Measurements from ENCODE around the gene MED19. TPM values are rescaled to one million over a fixed set of nuclear protein-coding genes. Genes with fewer than 3 reads are reported as not detected.
"Not testable (repeated sequence)": the region's sequence is repeated elsewhere in the genome, so short reads cannot be mapped to it uniquely, and the experiment has no call there.

MED19 gene
- total RNA-seq, 1 donor, result 13.4 TPM

DNA sequence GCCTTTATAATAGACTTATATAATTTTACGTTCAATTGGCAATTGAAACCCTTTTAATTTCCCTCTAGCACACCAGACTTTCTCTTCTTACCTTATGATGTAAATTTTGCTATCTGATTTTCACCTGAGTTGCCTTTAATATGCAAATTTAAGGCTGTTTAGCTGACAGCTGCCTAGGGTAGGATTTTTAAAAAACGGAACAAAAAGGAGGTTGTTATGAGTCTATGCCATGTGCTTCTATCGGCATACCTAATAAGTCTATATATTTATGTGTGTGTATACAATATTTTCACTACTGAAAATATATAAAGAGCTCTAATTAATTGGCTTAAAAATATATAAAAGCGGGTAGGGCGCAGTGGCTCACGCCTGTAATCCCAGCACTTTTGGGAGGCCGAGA lies 17.5 kb upstream of the MED19 start:
- Histone ChIP-seq H3K36me3 (ENCODE audit: insufficient read depth, low read length) (no peaks in the 10 kb centered on the region), H3K27me3 (ENCODE audit: insufficient read depth, low read length) (no peaks in the 10 kb centered on the region), H3K9me3 (ENCODE audit: low read depth, low read length) (no peaks in the 10 kb centered on the region), H3K79me2 (ENCODE audit: insufficient read depth, low read length) (peaks cover 65% of the 10 kb centered on the region), H3K4me2 (ENCODE audit: insufficient read depth, low read length) (no peak overlapping the region), H3K4me1 (ENCODE audit: insufficient read depth, low read length) (no peaks in the 10 kb centered on the region), H3K4me3 (ENCODE audit: insufficient read depth, low read length) (no peak overlapping the region), H4K20me1 (ENCODE audit: insufficient read depth, low read length) (no peaks in the 10 kb centered on the region), H3K27ac (ENCODE audit: low read depth, low read length) (no peak overlapping the region), H2AFZ (ENCODE audit: low read length) (no peak overlapping the region)
- TF ChIP-seq, protein P1, sequence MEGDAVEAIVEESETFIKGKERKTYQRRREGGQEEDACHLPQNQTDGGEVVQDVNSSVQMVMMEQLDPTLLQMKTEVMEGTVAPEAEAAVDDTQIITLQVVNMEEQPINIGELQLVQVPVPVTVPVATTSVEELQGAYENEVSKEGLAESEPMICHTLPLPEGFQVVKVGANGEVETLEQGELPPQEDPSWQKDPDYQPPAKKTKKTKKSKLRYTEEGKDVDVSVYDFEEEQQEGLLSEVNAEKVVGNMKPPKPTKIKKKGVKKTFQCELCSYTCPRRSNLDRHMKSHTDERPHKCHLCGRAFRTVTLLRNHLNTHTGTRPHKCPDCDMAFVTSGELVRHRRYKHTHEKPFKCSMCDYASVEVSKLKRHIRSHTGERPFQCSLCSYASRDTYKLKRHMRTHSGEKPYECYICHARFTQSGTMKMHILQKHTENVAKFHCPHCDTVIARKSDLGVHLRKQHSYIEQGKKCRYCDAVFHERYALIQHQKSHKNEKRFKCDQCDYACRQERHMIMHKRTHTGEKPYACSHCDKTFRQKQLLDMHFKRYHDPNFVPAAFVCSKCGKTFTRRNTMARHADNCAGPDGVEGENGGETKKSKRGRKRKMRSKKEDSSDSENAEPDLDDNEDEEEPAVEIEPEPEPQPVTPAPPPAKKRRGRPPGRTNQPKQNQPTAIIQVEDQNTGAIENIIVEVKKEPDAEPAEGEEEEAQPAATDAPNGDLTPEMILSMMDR (IDR thresholded peaks at IDR 0.05; ENCODE audit: extremely low read depth, low read depth, low read length), result no peak
- no peak for DNase-seq (ENCODE audit: insufficient read length, low spot score, missing footprints)

DNA sequence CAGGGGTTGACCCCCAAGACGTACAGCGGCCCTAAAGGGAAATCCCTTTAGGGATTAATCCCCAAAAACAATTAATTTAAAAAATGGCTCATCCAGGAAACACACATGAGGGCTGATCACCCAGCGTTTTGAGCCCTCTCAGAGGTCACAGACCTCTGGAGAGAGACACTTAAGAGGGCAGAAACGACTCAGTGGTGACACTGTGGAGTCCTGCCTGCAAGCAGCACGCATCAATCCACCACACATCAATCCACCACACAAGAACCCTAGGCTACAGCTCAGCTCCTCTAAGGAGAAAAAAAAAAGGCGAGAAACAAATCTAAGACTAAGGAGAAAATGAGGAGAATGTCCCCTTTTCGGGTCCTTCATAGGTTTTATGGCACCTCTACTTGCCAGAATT lies 16.8 kb upstream of the MED19 start:
- Histone ChIP-seq H3K4me3 (ENCODE audit: insufficient read depth, low read length) (no peak overlapping the region), H3K27ac (ENCODE audit: low read depth, low read length) (no peak overlapping the region), H3K4me1 (ENCODE audit: insufficient read depth, low read length) (no peaks in the 10 kb centered on the region), H3K36me3 (ENCODE audit: insufficient read depth, low read length) (no peaks in the 10 kb centered on the region), H3K9me3 (ENCODE audit: low read depth, low read length) (no peaks in the 10 kb centered on the region), H3K79me2 (ENCODE audit: insufficient read depth, low read length) (peaks cover 69% of the 10 kb centered on the region), H2AFZ (ENCODE audit: low read length) (no peak overlapping the region), H3K27me3 (ENCODE audit: insufficient read depth, low read length) (no peaks in the 10 kb centered on the region), H4K20me1 (ENCODE audit: insufficient read depth, low read length) (no peaks in the 10 kb centered on the region), H3K4me2 (ENCODE audit: insufficient read depth, low read length) (no peak overlapping the region)
- no peak for DNase-seq (ENCODE audit: insufficient read length, low spot score, missing footprints)
- TF ChIP-seq, protein P1 (IDR thresholded peaks at IDR 0.05; ENCODE audit: extremely low read depth, low read depth, low read length), result no peak

DNA sequence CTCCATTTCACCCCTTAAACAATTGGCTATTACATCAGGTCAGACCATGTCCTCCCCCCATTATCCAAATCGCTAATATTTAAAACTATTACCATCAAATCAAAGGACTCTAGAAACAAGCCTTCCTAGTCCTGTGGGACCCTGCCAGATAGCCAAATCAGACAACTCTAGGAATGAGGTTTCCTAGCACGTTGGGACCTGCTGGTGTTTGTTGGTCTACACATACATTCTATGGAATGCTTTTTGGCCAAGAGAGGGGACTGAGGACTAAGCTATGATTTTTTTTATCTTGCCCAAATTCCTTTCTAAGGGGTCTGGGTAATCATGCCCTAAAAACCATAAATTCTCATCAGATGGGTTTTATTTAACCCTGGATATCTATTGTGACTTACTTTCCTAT lies 15.2 kb upstream of the MED19 start:
- Histone ChIP-seq H3K4me1 (ENCODE audit: insufficient read depth, low read length) (no peaks in the 10 kb centered on the region), H3K9me3 (ENCODE audit: low read depth, low read length) (no peaks in the 10 kb centered on the region), H3K36me3 (ENCODE audit: insufficient read depth, low read length) (no peaks in the 10 kb centered on the region), H3K79me2 (ENCODE audit: insufficient read depth, low read length) (peaks cover 69% of the 10 kb centered on the region), H3K27me3 (ENCODE audit: insufficient read depth, low read length) (no peaks in the 10 kb centered on the region), H4K20me1 (ENCODE audit: insufficient read depth, low read length) (no peaks in the 10 kb centered on the region), H3K4me2 (ENCODE audit: insufficient read depth, low read length) (no peak overlapping the region), H2AFZ (ENCODE audit: low read length) (no peak overlapping the region), H3K27ac (ENCODE audit: low read depth, low read length) (no peak overlapping the region), H3K4me3 (ENCODE audit: insufficient read depth, low read length) (no peak overlapping the region)
- no peak for DNase-seq (ENCODE audit: insufficient read length, low spot score, missing footprints)
- TF ChIP-seq, protein P1 (IDR thresholded peaks at IDR 0.05; ENCODE audit: extremely low read depth, low read depth, low read length), result no peak

DNA sequence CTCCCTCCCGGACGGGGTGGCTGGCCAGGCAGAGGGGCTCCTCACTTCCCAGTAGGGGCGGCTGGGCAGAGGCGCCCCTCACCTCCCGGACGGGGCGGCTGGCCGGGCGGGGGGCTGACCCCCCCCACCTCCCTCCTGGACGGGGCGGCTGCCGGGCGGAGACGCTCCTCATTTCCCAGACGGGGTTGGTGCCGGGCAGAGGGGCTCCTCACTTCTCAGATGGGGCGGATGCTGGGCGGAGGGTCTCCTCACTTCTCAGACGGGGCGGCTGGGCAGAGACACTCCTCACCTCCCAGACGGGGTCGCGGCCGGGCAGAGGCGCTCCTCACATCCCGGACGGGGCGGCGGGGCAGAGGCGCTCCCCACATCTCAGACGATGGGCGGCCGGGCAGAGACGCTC lies 4.7 kb upstream of the MED19 start:
- H3K9me3 ChIP-seq (ENCODE audit: low read depth, low read length); H3K4me2 ChIP-seq (ENCODE audit: insufficient read depth, low read length); H3K36me3 ChIP-seq (ENCODE audit: insufficient read depth, low read length); DNase-seq (ENCODE audit: insufficient read length, low spot score, missing footprints); H3K4me3 ChIP-seq (ENCODE audit: insufficient read depth, low read length); H3K27me3 ChIP-seq (ENCODE audit: insufficient read depth, low read length); H3K27ac ChIP-seq (ENCODE audit: low read depth, low read length); H4K20me1 ChIP-seq (ENCODE audit: insufficient read depth, low read length); H2AFZ ChIP-seq (ENCODE audit: low read length): not testable (repeated sequence)
- H3K79me2 ChIP-seq (ENCODE audit: insufficient read depth, low read length), result peaks cover 60% of the 10 kb centered on the region
- H3K4me1 ChIP-seq (ENCODE audit: insufficient read depth, low read length), result peaks cover 13% of the 10 kb centered on the region

Measured in osteoblast (primary cell).